Common myeloid progenitor, CD34-positive (primary cell): ENCODE results near the gene NRF1.

Experiments used
- CTCF ChIA-PET: fragments of 350-600 bp; sonication (Branson Sonifier 250); formaldehyde crosslinking; loops from one replicate; lab custom pipeline; 2021; ENCODE audit warnings: antibody characterized with exemption; lab: Charles Lee
- POLR2A ChIA-PET: fragments of 350-600 bp; sonication (Branson Sonifier 250); formaldehyde crosslinking; loops from one replicate; lab custom pipeline; 2021; ENCODE audit warnings: antibody characterized with exemption; lab: Charles Lee
- DNase-seq, 3 donors: peaks; one replicate each; pipeline versions ENCODE4 v3.0.0 to v3.0.0-alpha.2; 2013
- H3K27ac ChIP-seq, 2 experiments: 1 replicate in 1 of 2; 2 replicates in 1 of 2; pipeline ENCODE4 v1.7.0; 2013; ENCODE audit warnings: inconsistent platforms in 2 of 2, low read length in 2 of 2, mild to moderate bottlenecking in 2 of 2, low read depth in 1 of 2, moderate library complexity in 1 of 2; ENCODE audit not compliant: severe bottlenecking in 2 of 2, insufficient read depth in 1 of 2, poor library complexity in 1 of 2
- H3K27me3 ChIP-seq, 5 experiments: replicated peaks in 2 of 5; 1 replicate in 3 of 5; 2 replicates in 2 of 5; pipeline versions ENCODE4 v1.6.1 to v1.7.0; 2013; ENCODE audit warnings: low read length in 4 of 5, mild to moderate bottlenecking in 2 of 5, moderate library complexity in 2 of 5, inconsistent platforms in 1 of 5; ENCODE audit not compliant: insufficient read depth in 5 of 5, control insufficient read depth in 4 of 5
- H3K36me3 ChIP-seq, 4 experiments: 1 replicate in 2 of 4; 2 replicates in 2 of 4; pipeline versions ENCODE4 v1.6.1 to v1.7.0; 2013; ENCODE audit warnings: low read length in 3 of 4, control low read depth in 1 of 4, mild to moderate bottlenecking in 1 of 4; ENCODE audit not compliant: control insufficient read depth in 4 of 4, insufficient read depth in 4 of 4
- H3K4me1 ChIP-seq, 4 experiments: 1 replicate in 3 of 4; 2 replicates in 1 of 4; pipeline versions ENCODE4 v1.6.1 to v1.7.1; 2013; ENCODE audit warnings: low read length in 3 of 4, mild to moderate bottlenecking in 3 of 4, control low read depth in 1 of 4, inconsistent platforms in 1 of 4, moderate library complexity in 1 of 4; ENCODE audit not compliant: control insufficient read depth in 4 of 4, insufficient read depth in 4 of 4; ENCODE audit errors: control extremely low read depth in 1 of 4
- H3K4me3 ChIP-seq, 7 experiments: 1 replicate in 4 of 7; 2 replicates in 3 of 7; pipeline versions ENCODE4 v1.5.1 to v1.7.0; 2013; ENCODE audit warnings: mild to moderate bottlenecking in 7 of 7, low read length in 6 of 7, moderate library complexity in 6 of 7, inconsistent platforms in 2 of 7, low read depth in 2 of 7, control low read depth in 1 of 7; ENCODE audit not compliant: insufficient read depth in 4 of 7, control insufficient read depth in 1 of 7; ENCODE audit errors: extremely low read depth in 1 of 7
- H3K9me3 ChIP-seq, 5 experiments: 1 replicate in 4 of 5; 2 replicates in 1 of 5; pipeline versions ENCODE4 v1.6.1 to v1.7.1; 2013; ENCODE audit warnings: low read length in 4 of 5, mild to moderate bottlenecking in 2 of 5, inconsistent platforms in 1 of 5, low read depth in 1 of 5, moderate library complexity in 1 of 5; ENCODE audit not compliant: control insufficient read depth in 4 of 5, insufficient read depth in 2 of 5; ENCODE audit errors: control extremely low read depth in 1 of 5
- WGBS: methylation state at CpG from one replicate; pipeline ENCODE4 v1.1.5; 2013; ENCODE audit not compliant: insufficient coverage; 5-methylcytosine and 5-hydroxymethylcytosine counted together

NRF1 gene

GRCh38 chr7:129750501-129750900 lies 139.0 kb downstream of the NRF1 start:
- no peaks in the 10 kb centered on the region for H3K9me3 ChIP-seq
- H3K4me3 ChIP-seq, result no peak overlapping the region
- H3K27ac ChIP-seq, result no peak overlapping the region
- CTCF ChIA-PET, result no interaction called here
- peaks cover 19 to 30% (median 23%) of the 10 kb centered on the region in 4 experiments for H3K36me3 ChIP-seq
- H3K4me1 ChIP-seq, result no peaks in the 10 kb centered on the region
- POLR2A ChIA-PET, result no interaction called here
- WGBS, result 100% methylated on average over 2 of the region's 3 CpGs
- no peak for DNase-seq
- no peaks in the 10 kb centered on the region for H3K27me3 ChIP-seq

- Histone ChIP-seq H3K9me3 (no peaks in the 10 kb centered on the region), H3K4me3 (no peak overlapping the region), H3K4me1 (no peaks in the 10 kb centered on the region), H3K36me3 (peaks cover 12 to 35% (median 27%) of the 10 kb centered on the region in 4 experiments), H3K27ac (no peak overlapping the region), H3K27me3 (no peaks in the 10 kb centered on the region)
- WGBS, result 100% methylated on average over 1 of the region's 1 CpG
- no peak for DNase-seq
- POLR2A ChIA-PET, result no interaction called here
- CTCF ChIA-PET, result interaction anchor here (0.7 kb wide), 1 partner anchor 11 kb away, joined by 3 read pairs; no protein-coding TSS in a partner anchor
These were observed 140.4 kb downstream of the NRF1 start for GRCh38 chr7:129751916-129752315.

GRCh38 chr7:129752760-129753159 lies 141.2 kb downstream of the NRF1 start:
- ChIA-PET POLR2A (no interaction called here), CTCF (interaction anchor here (1.5 kb wide), 1 partner anchor 78 kb away, joined by 3 read pairs; no protein-coding TSS in a partner anchor)
- Histone ChIP-seq H3K4me3 (no peak overlapping the region), H3K27me3 (no peaks in the 10 kb centered on the region), H3K4me1 (no peaks in the 10 kb centered on the region), H3K36me3 (peaks cover 12 to 38% (median 21%) of the 10 kb centered on the region in 4 experiments), H3K9me3 (no peaks in the 10 kb centered on the region), H3K27ac (no peak overlapping the region)
- DNase-seq, result no peak
- WGBS, result 97% methylated on average over 5 of the region's 6 CpGs

GRCh38 chr7:129754406-129754805 lies 142.9 kb downstream of the NRF1 start:
- H3K36me3 ChIP-seq, result peaks cover 8 to 31% (median 20%) of the 10 kb centered on the region in 4 experiments
- no peak overlapping the region for H3K4me3 ChIP-seq
- H3K27ac ChIP-seq, result no peak overlapping the region
- ChIA-PET POLR2A (interaction anchor here (0.6 to 0.7 kb wide), 2 partner anchors 132 to 814 kb away, joined by 3 to 4 read pairs; no protein-coding TSS in a partner anchor), CTCF (interaction anchor here (1.4 kb wide), 1 partner anchor 9 kb away, joined by 3 read pairs; no protein-coding TSS in a partner anchor)
- no peaks in the 10 kb centered on the region for H3K4me1 ChIP-seq
- no peak for DNase-seq
- WGBS, result no CpG with 5 or more reads among the region's 2 CpGs
- H3K9me3 ChIP-seq, result no peaks in the 10 kb centered on the region
- H3K27me3 ChIP-seq, result no peaks in the 10 kb centered on the region

DNA sequence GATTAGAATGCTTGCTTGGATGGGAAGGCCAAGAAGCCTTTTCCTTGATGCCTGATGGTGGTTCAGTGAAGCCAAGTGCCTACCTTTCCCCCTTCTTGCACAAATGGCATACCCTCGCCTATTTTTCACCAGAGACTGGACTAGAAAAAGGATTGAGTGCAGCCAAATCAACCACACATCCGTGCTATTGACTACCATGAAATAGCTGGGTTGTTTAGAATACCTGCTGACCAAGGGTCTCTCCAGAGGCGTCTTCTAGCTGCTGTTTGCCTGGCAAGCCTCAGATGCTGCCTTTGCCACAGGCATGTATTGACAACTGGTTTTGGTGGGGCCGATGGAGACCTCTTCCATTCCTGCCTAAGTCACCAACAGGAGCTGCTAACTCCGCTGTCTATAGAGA lies 146.5 kb downstream of the NRF1 start:
- WGBS, result 100% methylated on average over 4 of the region's 5 CpGs
- Histone ChIP-seq H3K36me3 (peaks cover 4 to 22% (median 12%) of the 10 kb centered on the region in 4 experiments), H3K4me1 (no peaks in the 10 kb centered on the region), H3K27me3 (no peaks in the 10 kb centered on the region), H3K27ac (no peak overlapping the region), H3K9me3 (no peaks in the 10 kb centered on the region), H3K4me3 (no peak overlapping the region)
- ChIA-PET CTCF (interaction anchor here (1.2 kb wide), 1 partner anchor 10 kb away, joined by 3 read pairs; no protein-coding TSS in a partner anchor), POLR2A (no interaction called here)
- no peak for DNase-seq

DNA sequence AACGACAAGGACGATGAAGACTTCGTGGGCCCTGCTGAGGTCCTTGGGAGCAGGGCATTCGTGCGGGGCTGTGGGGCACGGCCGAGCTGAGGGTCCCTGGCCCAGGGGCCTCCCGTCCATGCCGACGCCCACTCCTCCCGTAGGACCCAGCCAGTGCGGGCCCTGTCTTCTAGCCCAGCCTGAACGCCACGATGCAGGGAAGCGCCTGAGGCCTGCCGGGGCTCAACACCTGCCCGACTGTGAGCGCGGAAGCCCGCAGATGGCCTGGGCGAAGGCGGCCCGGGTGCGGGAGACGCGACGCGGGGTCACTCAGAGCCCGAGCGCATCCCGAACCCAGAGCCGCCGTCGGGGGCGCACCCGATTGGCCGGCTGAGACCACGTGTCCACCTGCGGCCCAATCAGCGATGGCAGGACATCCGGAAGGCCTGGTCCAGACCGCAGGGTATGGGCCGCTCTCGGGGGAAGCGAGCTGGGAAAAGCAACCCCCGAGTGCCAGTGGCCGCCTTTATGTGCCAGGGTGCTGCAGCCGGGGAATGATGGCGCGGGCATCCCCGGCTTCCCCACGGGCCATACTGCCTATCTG lies 151.0 kb downstream of the NRF1 start:
- ChIA-PET POLR2A (no interaction called here), CTCF (interaction anchor here (1.5 kb wide), 1 partner anchor 8 kb away, joined by 3 read pairs; no protein-coding TSS in a partner anchor)
- Histone ChIP-seq H3K9me3 (no peaks in the 10 kb centered on the region), H3K27ac (no peak overlapping the region), H3K4me1 (no peaks in the 10 kb centered on the region), H3K4me3 (no peak overlapping the region), H3K36me3 (peaks cover 0 to 2% (median 0%) of the 10 kb centered on the region in 4 experiments), H3K27me3 (peaks cover 0 to 1% (median 0%) of the 10 kb centered on the region in 5 experiments)
- WGBS, result 94% methylated on average over 50 of the region's 52 CpGs
- no peak for DNase-seq
